Caco-2 (cell line): ENCODE measurements around the gene SLC30A3. TPM values are rescaled to one million over a fixed set of nuclear protein-coding genes. Genes with fewer than 3 reads are reported as not detected.

Experiments used
- BruUV-seq: library from RNA; stranded (reverse); fragments of 400-500 nt; replicated peaks from 2 replicates; lab custom pipeline; 2021; lab: Mats Ljungman, UMichigan
- CTCF ChIA-PET: fragments of 300-600 bp; sonication (Branson Sonifier 250); formaldehyde crosslinking; loops from one replicate; lab custom pipeline; 2022; ENCODE audit warnings: antibody characterized with exemption; lab: Charles Lee
- POLR2A ChIA-PET: fragments of 300-600 bp; sonication (Branson Sonifier 250); formaldehyde crosslinking; loops from one replicate; lab custom pipeline; 2022; ENCODE audit warnings: antibody characterized with exemption; lab: Charles Lee
- DNase-seq, 2 experiments: peaks; one replicate each; pipeline versions ENCODE4 v3.0.0 to v3.0.0-alpha.2; 2020 to 2022
- H3K27me3 ChIP-seq: replicated peaks from 2 replicates; pipeline ENCODE4 v1.6.0; 2011; ENCODE audit warnings: low read length; ENCODE audit not compliant: control insufficient read depth, insufficient read depth
- H3K36me3 ChIP-seq: 2 replicates; pipeline ENCODE4 v1.5.1; 2011; ENCODE audit warnings: low read length; ENCODE audit not compliant: control insufficient read depth, insufficient read depth
- H3K4me1 ChIP-seq: fragments of 250-450 bp; sonication (Bioruptor Pico); 2 replicates; pipeline ENCODE4 v1.5.1; 2020; ENCODE audit warnings: mild to moderate bottlenecking
- H3K4me3 ChIP-seq: 2 replicates; pipeline ENCODE4 v1.5.1; 2011; ENCODE audit warnings: low read depth, mild to moderate bottlenecking, control low read depth, low read length
- H3K9me3 ChIP-seq: fragments of 250-450 bp; sonication (Bioruptor Pico); 2 replicates; pipeline ENCODE4 v1.5.1; 2020; ENCODE audit warnings: mild to moderate bottlenecking, moderate library complexity
- H3K27ac Mint-ChIP-seq: one replicate; pipeline ENCODE4 v1.8.0; 2022; ENCODE audit warnings: mixed read lengths; ENCODE audit not compliant: unreplicated experiment
- H3K27me3 Mint-ChIP-seq: one replicate; pipeline ENCODE4 v1.8.0; 2022; ENCODE audit warnings: mixed read lengths; ENCODE audit not compliant: insufficient read depth, unreplicated experiment
- H3K36me3 Mint-ChIP-seq: one replicate; pipeline ENCODE4 v1.8.0; 2022; ENCODE audit warnings: mild to moderate bottlenecking, mixed read lengths; ENCODE audit not compliant: insufficient read depth, unreplicated experiment
- H3K4me1 Mint-ChIP-seq: one replicate; pipeline ENCODE4 v1.8.0; 2022; ENCODE audit warnings: low read depth, mixed read lengths; ENCODE audit not compliant: unreplicated experiment
- H3K4me3 Mint-ChIP-seq: one replicate; pipeline ENCODE4 v1.8.0; 2022; ENCODE audit warnings: mild to moderate bottlenecking, moderate library complexity, mixed read lengths; ENCODE audit not compliant: unreplicated experiment
- H3K9me3 Mint-ChIP-seq: one replicate; pipeline ENCODE4 v1.8.0; 2022; ENCODE audit warnings: mixed read lengths; ENCODE audit not compliant: unreplicated experiment
- CTCF ChIP-seq, 2 experiments: fragments of 200-600 bp in 1 of 2; IDR thresholded peaks; 1 replicate in 1 of 2; 2 replicates in 1 of 2; pipeline versions ENCODE4 v1.5.1 to v1.8.0; 2011 to 2022; ENCODE audit warnings: antibody characterized with exemption in 1 of 2, control low read depth in 1 of 2, inconsistent platforms in 1 of 2, low read depth in 1 of 2, low read length in 1 of 2, mild to moderate bottlenecking in 1 of 2, moderate library complexity in 1 of 2; ENCODE audit not compliant: insufficient read depth in 1 of 2, severe bottlenecking in 1 of 2, unreplicated experiment in 1 of 2
- intact Hi-C: fragments of 100-400 bp; cut with micrococcal nuclease; formaldehyde crosslinking; loops from one replicate; pipeline ENCODE4 v1.10.0; 2022; ENCODE audit not compliant: unreplicated experiment
- total RNA-seq: library from RNA; stranded (reverse); gene quantifications from 2 replicates; pipeline ENCODE4 v1.2.3, GENCODE V29; 2022

Gene SLC30A3
- total RNA-seq, 1 experiment from 2014 or later: 4.3 TPM

GRCh38 chr2:27282892-27283291, 20.0 kb upstream of the SLC30A3 start:
- DNase-seq: no peak
- Mint-ChIP-seq H3K36me3 (no peaks in the 10 kb centered on the region), H3K27me3 (no peaks in the 10 kb centered on the region), H3K4me3 (no peak overlapping the region), H3K4me1 (peaks cover 16% of the 10 kb centered on the region), H3K27ac (peak overlapping the region; percentile 5), H3K9me3 (no peaks in the 10 kb centered on the region)
- H3K4me1 ChIP-seq: peaks cover 7% of the 10 kb centered on the region
- H3K9me3 ChIP-seq: no peaks in the 10 kb centered on the region
- BruUV-seq: no TSS peak
- intact Hi-C loops: loop anchor here (10.0 kb wide), 1 partner anchor 188 kb away; no protein-coding TSS in a partner anchor
- POLR2A ChIA-PET: interaction anchor here (0.7 kb wide), 1 partner anchor 13 kb away, joined by 6 read pairs; no protein-coding TSS in a partner anchor
- H3K27me3 ChIP-seq: no peaks in the 10 kb centered on the region
- no peak overlapping the region for H3K4me3 ChIP-seq
- TF ChIP-seq CTCF (IDR thresholded peaks at IDR 0.05; ENCODE audit: insufficient read depth in 1 of 2, low read depth in 1 of 2, low read length in 1 of 2, severe bottlenecking in 1 of 2, unreplicated experiment in 1 of 2): no peak
- CTCF ChIA-PET: interaction anchor here (0.6 to 2.0 kb wide), 5 partner anchors 10 to 850 kb away, joined by 3 to 14 read pairs (median 7); no protein-coding TSS in a partner anchor
- no peaks in the 10 kb centered on the region for H3K36me3 ChIP-seq

GRCh38 chr2:27281855-27282559, 19.2 kb upstream of the SLC30A3 start, which contains the start of gene TRIM54:
Gene TRIM54 (plus strand): TSS chr2:27282429. CDS start chr2:27282732, 303 bp downstream.
- Histone ChIP-seq H3K9me3 (no peaks in the 10 kb centered on the region), H3K27me3 (no peaks in the 10 kb centered on the region), H3K4me3 (no peak within 1 kb of the TSS), H3K4me1 (peaks cover 7% of the 10 kb centered on the region), H3K36me3 (no peaks in the 10 kb centered on the region)
- Mint-ChIP-seq H3K9me3 (no peaks in the 10 kb centered on the region), H3K36me3 (no peaks in the 10 kb centered on the region), H3K4me1 (peaks cover 16% of the 10 kb centered on the region), H3K4me3 (no peak within 1 kb of the TSS), H3K27ac (peak within 1 kb of the TSS; percentile 68), H3K27me3 (no peaks in the 10 kb centered on the region)
- POLR2A ChIA-PET: no interaction called here
- CTCF ChIA-PET: interaction anchor here (1.6 to 2.0 kb wide), 3 partner anchors 9 to 21 kb away, joined by 7 to 14 read pairs (median 9); no protein-coding TSS in a partner anchor
- TF ChIP-seq CTCF (IDR thresholded peaks at IDR 0.05; ENCODE audit: insufficient read depth in 1 of 2, low read depth in 1 of 2, low read length in 1 of 2, severe bottlenecking in 1 of 2, unreplicated experiment in 1 of 2): no peak
- DNase-seq: no peak
- BruUV-seq: no TSS peak
- intact Hi-C loops: loop anchor here (10.0 kb wide), 1 partner anchor 187 kb away; no protein-coding TSS in a partner anchor

GRCh38 chr2:27281442-27281841, 18.6 kb upstream of the SLC30A3 start:
- Histone ChIP-seq H3K4me3 (no peak overlapping the region), H3K4me1 (peaks cover 7% of the 10 kb centered on the region), H3K27me3 (no peaks in the 10 kb centered on the region), H3K9me3 (no peaks in the 10 kb centered on the region), H3K36me3 (no peaks in the 10 kb centered on the region)
- no peak for DNase-seq
- ChIA-PET CTCF (interaction anchor here (1.6 kb wide), 2 partner anchors 9 to 22 kb away, joined by 7 to 9 read pairs; no protein-coding TSS in a partner anchor), POLR2A (no interaction called here)
- no peaks in the 10 kb centered on the region for H3K9me3 Mint-ChIP-seq
- H3K36me3 Mint-ChIP-seq: no peaks in the 10 kb centered on the region
- H3K4me1 Mint-ChIP-seq: peaks cover 21% of the 10 kb centered on the region
- intact Hi-C loops: loop anchor here (10.0 kb wide), 1 partner anchor 187 kb away; no protein-coding TSS in a partner anchor
- H3K27me3 Mint-ChIP-seq: no peaks in the 10 kb centered on the region
- no TSS peak for BruUV-seq
- TF ChIP-seq CTCF (IDR thresholded peaks at IDR 0.05; ENCODE audit: insufficient read depth in 1 of 2, low read depth in 1 of 2, low read length in 1 of 2, severe bottlenecking in 1 of 2, unreplicated experiment in 1 of 2): no peak
- H3K27ac Mint-ChIP-seq: no peak overlapping the region
- no peak overlapping the region for H3K4me3 Mint-ChIP-seq
